DOHH2 (cell line): ENCODE results near the gene MBD5.

Experiments used
- H3F3A ChIP-seq: fragments of 200-600 bp; sonication (generic), shearing (Covaris generic); 2 replicates; pipeline ENCODE4 v1.6.0; 2016; ENCODE audit warnings: antibody characterized with exemption, mild to moderate bottlenecking; ENCODE audit not compliant: control insufficient read depth, insufficient read depth
- H3K27ac ChIP-seq: fragments of 200-600 bp; sonication (generic); 2 replicates; pipeline ENCODE4 v1.5.1; 2014; ENCODE audit warnings: low read depth, mild to moderate bottlenecking, low read length, moderate library complexity
- H3K27me3 ChIP-seq: fragments of 200-600 bp; sonication (generic); 2 replicates; pipeline ENCODE4 v1.6.1; 2014; ENCODE audit warnings: mild to moderate bottlenecking, low read length, mixed read lengths; ENCODE audit not compliant: control insufficient read depth
- H3K36me3 ChIP-seq: fragments of 200-600 bp; sonication (generic); 2 replicates; pipeline ENCODE4 v1.6.1; 2014; ENCODE audit warnings: mild to moderate bottlenecking, low read length, moderate library complexity, mixed read lengths; ENCODE audit not compliant: control insufficient read depth
- H3K4me1 ChIP-seq: fragments of 200-600 bp; sonication (generic); 2 replicates; pipeline ENCODE4 v1.6.1; 2014; ENCODE audit warnings: mild to moderate bottlenecking, low read length, mixed read lengths; ENCODE audit not compliant: control insufficient read depth
- H3K4me2 ChIP-seq: fragments of 200-600 bp; sonication (generic); 2 replicates; pipeline ENCODE4 v1.6.0; 2014; ENCODE audit warnings: mild to moderate bottlenecking, low read length, moderate library complexity
- H3K4me3 ChIP-seq: fragments of 200-600 bp; sonication (generic); 2 replicates; pipeline ENCODE4 v1.5.1; 2014; ENCODE audit warnings: mild to moderate bottlenecking, low read length, mixed read lengths
- H3K79me2 ChIP-seq: fragments of 200-600 bp; sonication (generic); 2 replicates; pipeline ENCODE4 v1.6.1; 2014; ENCODE audit warnings: mild to moderate bottlenecking, low read length, mixed read lengths; ENCODE audit not compliant: control insufficient read depth
- H3K9me2 ChIP-seq: fragments of 200-600 bp; sonication (generic); replicated peaks from 2 replicates; pipeline ENCODE4 v1.6.1; 2014; ENCODE audit warnings: mild to moderate bottlenecking, low read length, mixed read lengths; ENCODE audit not compliant: control insufficient read depth
- H3K9me3 ChIP-seq: fragments of 200-600 bp; sonication (generic); 2 replicates; pipeline ENCODE4 v1.6.1; 2014; ENCODE audit warnings: antibody characterized with exemption, low read length, mixed read lengths; ENCODE audit not compliant: control insufficient read depth, insufficient read depth
- H4K20me1 ChIP-seq: fragments of 200-600 bp; sonication (generic); 2 replicates; pipeline ENCODE4 v1.6.0; 2014; ENCODE audit warnings: low read depth, mild to moderate bottlenecking, antibody characterized with exemption, low read length, moderate library complexity; ENCODE audit not compliant: control insufficient read depth, insufficient read depth
- EZH2phosphoT487 ChIP-seq: fragments of 200-600 bp; sonication (generic); IDR thresholded peaks from 2 replicates; pipeline ENCODE4 v1.6.1; 2017; ENCODE audit warnings: borderline replicate concordance, mild to moderate bottlenecking, antibody characterized with exemption, low read length, moderate library complexity, mixed read lengths
- TF ChIP-seq, protein P1 (sequence below): fragments of 200-600 bp; sonication (generic); IDR thresholded peaks from one replicate; pipeline ENCODE4 v1.5.1; 2014; ENCODE audit warnings: antibody characterized with exemption, mild to moderate bottlenecking, low read depth, low read length; ENCODE audit not compliant: poor library complexity, severe bottlenecking

Gene MBD5

GRCh38 chr2:148360662-148361061, 339.8 kb downstream of the MBD5 start:
- TF ChIP-seq, protein P1, sequence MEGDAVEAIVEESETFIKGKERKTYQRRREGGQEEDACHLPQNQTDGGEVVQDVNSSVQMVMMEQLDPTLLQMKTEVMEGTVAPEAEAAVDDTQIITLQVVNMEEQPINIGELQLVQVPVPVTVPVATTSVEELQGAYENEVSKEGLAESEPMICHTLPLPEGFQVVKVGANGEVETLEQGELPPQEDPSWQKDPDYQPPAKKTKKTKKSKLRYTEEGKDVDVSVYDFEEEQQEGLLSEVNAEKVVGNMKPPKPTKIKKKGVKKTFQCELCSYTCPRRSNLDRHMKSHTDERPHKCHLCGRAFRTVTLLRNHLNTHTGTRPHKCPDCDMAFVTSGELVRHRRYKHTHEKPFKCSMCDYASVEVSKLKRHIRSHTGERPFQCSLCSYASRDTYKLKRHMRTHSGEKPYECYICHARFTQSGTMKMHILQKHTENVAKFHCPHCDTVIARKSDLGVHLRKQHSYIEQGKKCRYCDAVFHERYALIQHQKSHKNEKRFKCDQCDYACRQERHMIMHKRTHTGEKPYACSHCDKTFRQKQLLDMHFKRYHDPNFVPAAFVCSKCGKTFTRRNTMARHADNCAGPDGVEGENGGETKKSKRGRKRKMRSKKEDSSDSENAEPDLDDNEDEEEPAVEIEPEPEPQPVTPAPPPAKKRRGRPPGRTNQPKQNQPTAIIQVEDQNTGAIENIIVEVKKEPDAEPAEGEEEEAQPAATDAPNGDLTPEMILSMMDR = no peak
- no peaks in the 10 kb centered on the region for H4K20me1 ChIP-seq
- H3K27me3 ChIP-seq = no peaks in the 10 kb centered on the region
- H3K9me3 ChIP-seq = no peaks in the 10 kb centered on the region
- H3K4me3 ChIP-seq = no peak overlapping the region
- no peak overlapping the region for H3K4me2 ChIP-seq
- no peaks in the 10 kb centered on the region for H3F3A ChIP-seq
- H3K4me1 ChIP-seq = no peaks in the 10 kb centered on the region
- H3K79me2 ChIP-seq = no peaks in the 10 kb centered on the region
- H3K27ac ChIP-seq = no peak overlapping the region
- H3K36me3 ChIP-seq = no peaks in the 10 kb centered on the region
- no peaks in the 10 kb centered on the region for H3K9me2 ChIP-seq

DNA sequence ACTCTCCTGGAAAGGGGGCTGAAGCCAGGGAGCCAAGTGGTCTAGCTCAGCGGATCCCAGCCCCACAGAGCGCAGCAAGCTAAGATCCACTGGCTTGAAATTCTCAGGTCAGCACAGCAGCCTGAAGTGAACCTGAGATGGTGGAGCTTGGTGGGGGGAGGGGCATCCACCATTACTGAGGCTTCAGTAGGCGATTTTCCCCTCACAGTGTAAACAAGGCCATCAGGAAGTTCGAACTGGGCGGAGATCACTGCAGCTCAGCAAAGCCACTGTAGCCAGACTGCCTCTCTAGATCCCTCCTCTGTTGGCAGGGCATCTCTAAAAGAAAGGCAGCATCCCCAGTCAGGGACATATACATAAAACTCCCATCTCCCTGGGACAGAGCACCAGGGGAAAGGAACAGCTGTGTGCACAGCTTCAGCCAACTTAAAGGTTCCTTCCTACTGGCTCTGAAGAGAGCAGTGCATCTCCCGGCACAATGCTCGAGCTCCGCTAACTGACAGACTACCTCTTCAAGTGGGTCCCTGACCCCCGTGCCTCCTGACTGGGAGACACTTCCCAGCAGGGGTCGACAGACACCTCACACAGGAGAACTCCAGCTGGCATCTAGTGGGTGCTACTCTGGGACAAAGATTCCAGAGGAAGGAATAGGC, 341.4 kb downstream of the MBD5 start:
- H3K36me3 ChIP-seq = no peaks in the 10 kb centered on the region
- no peak overlapping the region for H3K4me3 ChIP-seq

DNA sequence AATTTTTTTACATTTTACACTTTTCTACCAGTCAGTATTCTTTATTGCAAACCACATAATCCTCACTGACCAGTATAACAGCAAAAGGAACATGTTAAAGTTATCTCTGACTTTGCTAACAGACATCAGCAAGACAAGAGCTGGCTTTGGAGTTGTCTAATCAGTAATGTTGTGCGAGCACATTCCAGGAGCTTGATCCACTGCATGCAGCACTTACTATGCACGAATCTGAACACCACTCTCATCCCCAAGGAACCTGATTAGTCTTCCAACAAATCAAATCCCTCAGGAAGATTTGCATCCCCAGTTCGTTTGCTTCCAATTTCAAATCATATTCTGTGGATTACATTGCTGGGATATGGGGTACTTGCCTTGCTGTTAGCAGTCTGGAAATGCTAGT, 354.3 kb downstream of the MBD5 start:
- H3K27me3 ChIP-seq = no peaks in the 10 kb centered on the region
- H3K36me3 ChIP-seq = no peaks in the 10 kb centered on the region
- H3K9me3 ChIP-seq = no peaks in the 10 kb centered on the region
- TF ChIP-seq, protein P1 = no peak
- no peak for TF ChIP-seq EZH2phosphoT487
- no peaks in the 10 kb centered on the region for H3F3A ChIP-seq
- H3K4me2 ChIP-seq = no peak overlapping the region
- H3K27ac ChIP-seq = no peak overlapping the region
- H3K4me1 ChIP-seq = no peaks in the 10 kb centered on the region
- H4K20me1 ChIP-seq = no peaks in the 10 kb centered on the region
- no peaks in the 10 kb centered on the region for H3K79me2 ChIP-seq
- no peaks in the 10 kb centered on the region for H3K9me2 ChIP-seq
- H3K4me3 ChIP-seq = no peak overlapping the region

More for the DNA sequence above, 341.4 kb downstream of the MBD5 start:
- no peaks in the 10 kb centered on the region for H3K9me2 ChIP-seq
- H3K4me2 ChIP-seq = no peak overlapping the region
- H3K9me3 ChIP-seq = no peaks in the 10 kb centered on the region
- H3K27me3 ChIP-seq = no peaks in the 10 kb centered on the region
- H3K4me1 ChIP-seq = no peaks in the 10 kb centered on the region
- TF ChIP-seq EZH2phosphoT487 = no peak
- TF ChIP-seq, protein P1 = no peak
- no peaks in the 10 kb centered on the region for H4K20me1 ChIP-seq
- no peaks in the 10 kb centered on the region for H3K79me2 ChIP-seq
- no peaks in the 10 kb centered on the region for H3F3A ChIP-seq
- no peak overlapping the region for H3K27ac ChIP-seq
